CD14-positive monocyte (primary cell): ENCODE results near the gene PYGO2. TPM values are rescaled to one million over a fixed set of nuclear protein-coding genes. Genes with fewer than 3 reads are reported as not detected.
A peak's percentile ranks its signal among the peaks of the same experiment; 100 is the strongest.

Source experiments
- DNase-seq, 3 donors: peaks; one replicate each; pipeline ENCODE4 v3.0.0-alpha.2; 2011 to 2022
- H2AFZ ChIP-seq: 2 replicates; pipeline ENCODE4 v1.6.0; 2012; ENCODE audit warnings: mild to moderate bottlenecking, low read depth, low read length, inconsistent platforms; ENCODE audit not compliant: insufficient read depth, poor library complexity, severe bottlenecking
- H3K27ac ChIP-seq, 2 donors: 1 replicate in 1 of 2; 2 replicates in 1 of 2; pipeline ENCODE4 v1.5.1; 2012 to 2013; ENCODE audit warnings: low read length in 2 of 2, control low read depth in 1 of 2, inconsistent platforms in 1 of 2, low read depth in 1 of 2, mild to moderate bottlenecking in 1 of 2
- H3K27me3 ChIP-seq, 2 donors: one replicate each; pipeline versions ENCODE4 v1.6.0 to v1.6.1; 2011 to 2013; ENCODE audit warnings: low read length in 2 of 2; ENCODE audit not compliant: control insufficient read depth in 2 of 2, insufficient read depth in 2 of 2
- H3K36me3 ChIP-seq, 2 donors: replicated peaks in 1 of 2; 1 replicate in 1 of 2; 2 replicates in 1 of 2; pipeline versions ENCODE4 v1.5.1 to v1.6.1; 2012 to 2013; ENCODE audit warnings: low read length in 2 of 2, control low read depth in 1 of 2, inconsistent platforms in 1 of 2, mild to moderate bottlenecking in 1 of 2; ENCODE audit not compliant: insufficient read depth in 2 of 2, control insufficient read depth in 1 of 2
- H3K4me1 ChIP-seq, 2 donors: 1 replicate in 1 of 2; 2 replicates in 1 of 2; pipeline versions ENCODE4 v1.5.1 to v1.6.1; 2012 to 2013; ENCODE audit warnings: low read length in 2 of 2, control low read depth in 1 of 2, inconsistent platforms in 1 of 2, mild to moderate bottlenecking in 1 of 2, moderate library complexity in 1 of 2; ENCODE audit not compliant: insufficient read depth in 2 of 2, control insufficient read depth in 1 of 2
- H3K4me2 ChIP-seq: replicated peaks from 2 replicates; pipeline ENCODE3; 2012; ENCODE audit warnings: low read length, moderate library complexity, mild to moderate bottlenecking; ENCODE audit not compliant: poor library complexity, severe bottlenecking; ENCODE audit errors: extremely low read depth
- H3K4me3 ChIP-seq, 3 experiments: fragments of 200-600 bp in 1 of 3; sonication (generic) in 1 of 3; replicated peaks in 1 of 3; 1 replicate in 2 of 3; 2 replicates in 1 of 3; pipeline ENCODE4 v1.5.1; 2011 to 2013; ENCODE audit warnings: low read length in 3 of 3, mild to moderate bottlenecking in 3 of 3, control low read depth in 2 of 3, low read depth in 2 of 3, inconsistent platforms in 1 of 3, moderate library complexity in 1 of 3
- H3K79me2 ChIP-seq: 2 replicates; pipeline ENCODE4 v1.6.0; 2012; ENCODE audit warnings: mild to moderate bottlenecking, control low read depth, inconsistent platforms, low read length, moderate library complexity; ENCODE audit not compliant: insufficient read depth
- H3K9ac ChIP-seq: 2 replicates; pipeline ENCODE4 v1.6.0; 2017; ENCODE audit warnings: low read length, mild to moderate bottlenecking; ENCODE audit not compliant: insufficient read depth, poor library complexity, severe bottlenecking
- H3K9me3 ChIP-seq, 2 donors: replicated peaks in 1 of 2; 1 replicate in 1 of 2; 2 replicates in 1 of 2; pipeline versions ENCODE4 v1.5.1 to v1.6.1; 2012 to 2013; ENCODE audit warnings: low read length in 2 of 2, control low read depth in 1 of 2; ENCODE audit not compliant: control insufficient read depth in 1 of 2, insufficient read depth in 1 of 2
- H4K20me1 ChIP-seq: 2 replicates; pipeline ENCODE4 v1.6.0; 2012; ENCODE audit warnings: mild to moderate bottlenecking, low read length, control low read depth, moderate library complexity; ENCODE audit not compliant: insufficient read depth
- H3K27ac Mint-ChIP-seq, 7 donors: one replicate each; pipeline ENCODE4 v1.8.0; 2020; ENCODE audit warnings: mild to moderate bottlenecking in 7 of 7, mixed read lengths in 7 of 7, moderate library complexity in 6 of 7, inconsistent platforms in 2 of 7
- H3K27me3 Mint-ChIP-seq, 3 donors: one replicate each; pipeline ENCODE4 v1.8.0; 2021 to 2022; ENCODE audit warnings: low read depth in 3 of 3, mild to moderate bottlenecking in 3 of 3, mixed read lengths in 3 of 3, moderate library complexity in 3 of 3, inconsistent platforms in 1 of 3
- H3K36me3 Mint-ChIP-seq, 2 donors: one replicate each; pipeline ENCODE4 v1.8.0; 2020; ENCODE audit warnings: mixed read lengths in 2 of 2, inconsistent platforms in 1 of 2, mild to moderate bottlenecking in 1 of 2
- H3K4me1 Mint-ChIP-seq: one replicate; pipeline ENCODE4 v1.8.0; 2020; ENCODE audit warnings: mild to moderate bottlenecking, mixed read lengths
- H3K4me3 Mint-ChIP-seq, 2 donors: one replicate each; pipeline ENCODE4 v1.8.0; 2020; ENCODE audit warnings: mild to moderate bottlenecking in 2 of 2, mixed read lengths in 2 of 2, moderate library complexity in 1 of 2
- H3K9me3 Mint-ChIP-seq, 7 donors: one replicate each; pipeline ENCODE4 v1.8.0; 2020 to 2022; ENCODE audit warnings: mixed read lengths in 7 of 7, mild to moderate bottlenecking in 6 of 7, moderate library complexity in 6 of 7, inconsistent platforms in 2 of 7
- CTCF ChIP-seq: fragments of 200-600 bp; IDR thresholded peaks from one replicate; pipeline ENCODE4 v1.8.0; 2022; ENCODE audit warnings: antibody characterized with exemption, mild to moderate bottlenecking
- WGBS: methylation state at CpG from one replicate; pipeline ENCODE4 v1.1.5; 2013; ENCODE audit warnings: missing lambda C conversion rate; ENCODE audit not compliant: insufficient coverage; 5-methylcytosine and 5-hydroxymethylcytosine counted together
- intact Hi-C, 2 donors: fragments of 100-400 bp; cut with micrococcal nuclease; formaldehyde crosslinking; loops; one replicate each; pipeline versions ENCODE4 v1.15.0 to v1.15.1; 2023
- polyA plus RNA-seq, 3 donors: library from polyadenylated mRNA; depleted of rRNA in 1 of 3; unstranded in 2 of 3; stranded (reverse) in 1 of 3; fragments of 300-500 nt in 2 of 3; fragments of >200 nt in 1 of 3; fragmentation: Illumina TruSeq in 2 of 3; gene quantifications; 1 replicate in 2 of 3; 2 replicates in 1 of 3; pipeline ENCODE4 v1.2.3, GENCODE V29; 2012 to 2021

PYGO2 gene
- polyA plus RNA-seq, 3 donors: 8.2 to 12.5 (median 12.0) TPM

GRCh38 chr1:155003766-155004351 is 42.3 kb upstream of the PYGO2 start:
- Histone ChIP-seq H2AFZ (no peak overlapping the region), H4K20me1 (peaks cover 18% of the 10 kb centered on the region), H3K27me3 (no peaks in the 10 kb centered on the region), H3K9ac (peak overlapping the region; percentile 85), H3K4me3 (peak overlapping the region; percentile 84 to 100 (median 99)), H3K4me2 (peak overlapping the region; percentile 100), H3K4me1 (peaks cover 61 to 74% of the 10 kb centered on the region in 2 donors), H3K27ac (peak overlapping the region; percentile 91 to 99), H3K79me2 (peaks cover 90% of the 10 kb centered on the region), H3K36me3 (no peaks in the 10 kb centered on the region), H3K9me3 (no peaks in the 10 kb centered on the region)
- peaks cover 47% of the 10 kb centered on the region for H3K4me1 Mint-ChIP-seq
- peaks cover 0 to 2% (median 0%) of the 10 kb centered on the region in 3 donors for H3K27me3 Mint-ChIP-seq
- peak overlapping the region; percentile 95 to 98 for H3K4me3 Mint-ChIP-seq
- H3K36me3 Mint-ChIP-seq: peaks cover 3 to 7% of the 10 kb centered on the region in 2 donors
- DNase-seq: peak in 1 of 3 donors; percentile 37
- intact Hi-C loops: loop anchor here (2.0 to 5.0 kb wide), 4 partner anchors 13 to 58 kb away; partner anchors contain the start of genes PYGO2 (in 2 of the 2), ADAM15 (in 1 of the 2) and EFNA4 (in 1 of the 2)
- 0% methylated on average over 4 of the region's 34 CpGs for WGBS
- no peak for TF ChIP-seq CTCF
- no peaks in the 10 kb centered on the region for H3K9me3 Mint-ChIP-seq
- H3K27ac Mint-ChIP-seq: peak overlapping the region; percentile 92 to 100 (median 98)

DNA sequence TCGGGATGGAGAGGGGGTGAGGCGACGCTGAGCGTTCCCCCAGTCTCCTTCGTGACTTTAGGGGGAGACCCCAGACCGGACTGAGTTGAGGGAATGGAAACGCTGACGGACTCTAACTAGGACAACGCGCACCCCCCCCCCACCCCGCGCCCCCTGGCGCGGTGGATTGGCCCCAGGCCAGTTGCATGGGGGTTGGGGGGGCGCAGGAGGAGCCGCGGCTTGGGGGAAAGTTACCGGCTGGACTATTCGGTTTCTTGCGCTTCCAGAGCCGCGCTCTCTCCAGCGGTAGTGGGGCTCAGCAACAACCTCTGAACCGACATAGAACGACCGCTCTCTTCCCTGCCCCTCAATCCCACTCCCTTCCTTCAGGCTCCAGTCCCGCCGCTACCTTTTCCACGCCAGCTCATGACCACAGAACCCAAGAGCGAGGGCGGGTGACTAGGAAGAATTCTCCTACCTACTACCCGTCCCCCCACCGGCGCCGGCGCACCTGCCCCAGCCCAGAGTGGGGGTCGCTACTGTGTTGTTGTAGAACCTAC is 41.7 kb upstream of the PYGO2 start:
- Histone ChIP-seq H3K9ac (peak overlapping the region; percentile 85), H3K36me3 (no peaks in the 10 kb centered on the region), H3K4me2 (peak overlapping the region; percentile 100), H4K20me1 (peaks cover 13% of the 10 kb centered on the region), H3K4me3 (peak overlapping the region; percentile 84 to 100 (median 99)), H3K4me1 (peaks cover 65 to 72% of the 10 kb centered on the region in 2 donors), H3K9me3 (no peaks in the 10 kb centered on the region), H2AFZ (no peak overlapping the region), H3K27me3 (no peaks in the 10 kb centered on the region), H3K27ac (peak overlapping the region; percentile 91 to 99), H3K79me2 (peaks cover 85% of the 10 kb centered on the region)
- DNase-seq: peak in 1 of 3 donors; percentile 14
- no peak for TF ChIP-seq CTCF
- Mint-ChIP-seq H3K4me1 (peaks cover 50% of the 10 kb centered on the region), H3K27ac (peak overlapping the region; percentile 92 to 99 (median 95)), H3K36me3 (peaks cover 3 to 7% of the 10 kb centered on the region in 2 donors), H3K27me3 (peaks cover 0 to 4% (median 0%) of the 10 kb centered on the region in 3 donors), H3K9me3 (no peaks in the 10 kb centered on the region), H3K4me3 (peak overlapping the region; percentile 95 to 98)
- 0% methylated on average over 11 of the region's 37 CpGs for WGBS
- intact Hi-C loops: loop anchor here (2.0 to 5.0 kb wide), 4 partner anchors 14 to 59 kb away; partner anchors contain the start of genes PYGO2 (in 2 of the 2), ADAM15 (in 1 of the 2) and EFNA4 (in 1 of the 2)
